Activated effector memory CD4-positive, alpha-beta T cell treated with anti-CD3 and anti-CD28 coated beads, Interleukin-2, amount 50 U/mL, for 16 hours (primary cell): ENCODE measurements around the gene EPHB2.
"Not testable (repeated sequence)": the region's sequence is repeated elsewhere in the genome, so short reads cannot be mapped to it uniquely, and the experiment has no call there.

Experiments used
- DNase-seq: peaks from one replicate; pipeline ENCODE4 v3.0.0-alpha.2; 2020

EPHB2 gene

GRCh38 chr1:22710701-22711049 lies at the start of gene EPHB2:
Gene EPHB2 (plus strand): TSS chr1:22710839. CDS start chr1:22710983, 144 bp downstream.
- DNase-seq = peak; percentile 67

DNA sequence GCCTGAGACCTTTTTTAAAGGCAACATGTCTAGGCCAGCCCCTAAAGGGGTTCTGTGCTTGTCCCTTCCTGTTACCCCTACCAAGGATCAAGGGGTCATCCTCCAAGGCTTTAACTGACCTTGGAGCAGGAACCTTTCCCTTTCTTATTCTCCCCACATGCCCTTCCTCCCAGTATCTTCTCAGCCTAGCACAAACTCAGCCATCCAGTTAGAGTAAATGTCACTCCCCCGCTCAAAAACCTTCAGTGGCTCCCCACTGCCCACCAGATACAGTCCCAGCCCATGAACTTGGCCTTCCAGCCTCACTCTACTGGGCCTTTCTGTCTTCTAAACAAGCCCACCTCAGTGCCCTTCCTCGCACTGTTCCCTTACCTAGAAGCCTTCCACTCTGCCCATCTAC lies 48.8 kb upstream of the EPHB2 start:
- DNase-seq = no peak

- no peak for DNase-seq
Observed at GRCh38 chr1:22662318-22662717, 48.3 kb upstream of the EPHB2 start.

DNA sequence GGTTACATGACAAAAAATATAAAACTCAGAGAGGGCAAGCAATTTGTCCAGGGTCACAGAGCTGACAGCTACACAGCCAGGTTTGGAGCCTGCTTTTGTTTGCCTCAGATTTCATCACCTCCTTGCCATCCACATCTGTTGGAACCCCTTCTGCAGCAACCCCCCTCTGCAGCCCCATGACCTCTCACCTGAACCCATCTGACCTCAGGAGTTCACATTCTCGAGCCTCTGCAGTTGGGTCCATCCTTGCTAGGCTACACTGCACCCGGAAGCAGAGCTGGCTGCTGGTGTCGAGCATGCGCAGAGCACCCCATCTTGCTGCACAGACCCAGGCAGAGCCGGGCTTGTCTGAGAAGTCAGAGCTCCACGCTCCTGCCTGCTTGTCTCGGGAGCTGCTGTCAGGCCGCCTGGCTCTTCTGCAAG lies 47.6 kb upstream of the EPHB2 start:
- no peak for DNase-seq

DNA sequence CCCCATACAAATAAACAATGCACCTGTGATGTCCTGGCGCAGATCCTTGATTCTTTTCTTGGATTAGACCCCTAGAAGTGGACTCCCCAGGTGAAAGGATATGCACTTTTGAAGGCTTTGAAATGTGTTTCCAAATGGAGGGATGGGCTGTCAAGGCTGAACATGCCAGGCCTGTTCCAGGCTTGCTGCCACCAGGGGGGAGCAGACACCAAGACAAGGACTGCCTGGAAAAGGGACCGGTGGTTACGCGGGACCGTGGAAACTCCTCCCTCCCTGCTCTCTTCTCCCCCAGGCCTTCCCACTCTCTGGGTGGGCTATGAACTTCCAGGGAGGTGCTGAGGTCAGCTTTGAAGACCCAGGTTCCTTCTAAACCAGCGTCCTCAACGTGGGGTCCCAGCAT lies 44.9 kb upstream of the EPHB2 start:
- no peak for DNase-seq

GRCh38 chr1:22666412-22666811 lies 44.2 kb upstream of the EPHB2 start:
- no peak for DNase-seq

DNA sequence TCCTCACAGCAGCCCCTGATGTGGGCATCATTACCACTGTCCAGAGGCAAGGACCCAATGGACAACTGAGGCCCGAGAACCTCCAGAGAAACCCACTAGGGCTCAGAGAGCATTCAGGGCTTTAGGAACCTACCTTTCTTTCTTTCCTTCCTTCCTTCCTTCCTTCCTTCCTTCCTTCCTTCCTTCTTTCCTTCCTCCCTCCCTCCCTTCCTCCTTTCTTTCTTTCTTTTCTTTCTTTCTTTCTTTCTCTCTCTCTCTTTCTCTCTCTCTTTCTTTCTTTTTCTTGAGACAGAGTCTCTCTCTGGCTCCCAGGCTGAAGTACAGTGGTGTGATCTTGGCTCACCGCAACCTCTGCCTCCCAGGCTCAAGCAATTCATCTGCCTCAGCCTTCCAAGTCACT lies 41.8 kb upstream of the EPHB2 start:
- DNase-seq = not testable (repeated sequence)

DNA sequence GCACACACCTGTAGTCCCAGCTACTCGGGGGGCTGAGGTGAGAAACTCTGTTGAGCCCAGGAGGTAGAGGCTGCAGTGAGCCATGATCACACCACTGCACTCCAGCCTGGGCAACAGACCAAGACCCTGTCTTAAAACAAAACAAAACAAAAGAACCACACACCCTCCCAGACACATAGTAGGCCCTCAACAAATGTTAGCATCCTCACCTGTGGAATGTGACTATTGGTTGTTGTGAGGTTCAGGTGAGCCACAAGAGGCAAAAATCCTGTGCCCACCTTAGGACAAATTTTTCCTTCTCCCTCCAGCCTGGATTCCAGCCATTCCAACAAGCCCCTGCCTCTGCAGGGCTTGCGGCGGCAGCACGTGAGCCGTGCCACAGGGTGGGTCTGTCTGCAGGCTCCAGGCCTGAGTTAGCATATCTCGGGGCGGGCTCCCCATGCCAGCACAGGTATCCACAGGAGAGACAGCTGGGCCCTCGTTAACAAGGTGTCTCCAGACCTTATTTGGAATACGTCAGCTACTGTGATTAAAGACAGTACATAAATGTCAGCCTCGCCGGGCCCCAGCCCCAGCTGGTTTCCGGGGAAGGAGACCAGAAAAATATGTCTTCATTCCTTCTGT lies 40.2 kb upstream of the EPHB2 start:
- no peak for DNase-seq

DNA sequence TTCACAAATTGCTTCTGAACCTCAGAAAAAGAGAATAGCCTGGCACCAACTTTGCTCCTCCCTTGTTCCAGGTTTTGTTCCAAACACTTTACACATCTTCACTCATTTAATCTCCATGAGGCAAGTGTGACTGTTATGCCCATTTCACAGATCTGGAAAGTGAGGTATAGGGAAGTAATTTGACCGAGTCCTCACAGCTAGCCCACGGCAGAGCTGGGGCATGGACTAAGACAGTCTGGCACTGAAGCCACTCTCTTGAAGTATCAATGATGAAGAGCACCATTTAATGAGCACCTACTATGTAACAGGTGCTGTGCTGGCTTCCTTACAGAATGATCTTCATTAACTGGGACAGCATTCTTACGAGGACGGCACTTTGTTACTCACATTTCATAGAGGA lies 38.6 kb upstream of the EPHB2 start:
- DNase-seq = no peak

GRCh38 chr1:22673486-22674409 lies 36.9 kb upstream of the EPHB2 start:
- no peak for DNase-seq

DNA sequence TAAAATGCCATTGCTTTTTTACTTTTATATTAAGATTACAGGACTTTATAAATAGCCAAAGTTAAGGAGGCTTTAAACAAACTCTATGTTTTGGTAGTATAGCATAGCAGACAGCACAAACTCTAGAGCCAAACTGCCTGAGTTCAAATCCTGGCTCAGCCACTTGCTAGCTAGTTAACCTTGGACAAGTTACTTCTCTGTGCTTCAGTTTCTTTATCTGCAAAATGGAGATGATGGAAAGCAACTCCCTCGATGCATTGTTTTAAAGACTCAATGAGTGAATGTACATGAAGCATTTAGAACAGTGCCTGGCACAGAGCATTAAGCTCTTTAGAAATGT lies 36.3 kb upstream of the EPHB2 start:
- DNase-seq = no peak

- not testable (repeated sequence) for DNase-seq
Observed at GRCh38 chr1:22676151-22676550, 34.5 kb upstream of the EPHB2 start.

GRCh38 chr1:22676916-22677583 lies 33.6 kb upstream of the EPHB2 start:
- no peak for DNase-seq

DNA sequence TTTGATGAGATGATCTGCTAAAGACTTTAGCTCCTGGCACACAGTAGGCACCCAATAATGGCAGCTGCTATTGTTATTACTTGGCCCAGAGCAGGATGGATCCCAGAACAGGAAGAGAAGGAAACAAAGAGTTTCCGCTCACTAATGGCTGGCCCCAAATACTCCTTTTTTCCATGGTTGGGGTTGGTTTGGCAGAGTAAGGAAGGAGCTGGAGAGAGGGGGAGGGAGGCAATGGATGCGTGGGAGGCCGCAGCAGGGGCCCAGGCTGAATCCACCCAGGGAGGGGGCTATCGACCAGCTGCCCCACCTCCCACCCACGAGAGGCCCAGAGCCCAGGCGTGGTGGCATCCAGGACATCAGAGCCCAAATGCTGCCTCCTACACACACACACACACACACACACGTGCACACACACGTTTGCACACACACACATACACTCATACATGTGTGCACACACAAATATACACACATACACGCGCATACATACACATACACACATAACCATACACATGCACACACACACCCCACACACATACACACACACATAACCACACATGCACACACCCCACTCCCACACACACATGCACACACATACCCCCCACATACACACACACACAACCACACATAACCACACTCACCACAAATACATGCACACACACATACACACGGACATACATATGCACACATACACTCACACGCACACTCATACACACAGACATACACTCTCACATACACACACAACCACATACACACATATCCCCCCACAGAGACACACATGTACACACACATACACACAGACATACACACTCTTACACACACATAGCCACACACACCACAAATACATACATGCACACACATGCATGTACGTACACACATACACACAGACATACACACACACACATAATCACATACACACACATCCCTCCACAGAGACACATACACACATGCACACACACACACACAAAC lies 32.4 kb upstream of the EPHB2 start:
- no peak for DNase-seq

DNA sequence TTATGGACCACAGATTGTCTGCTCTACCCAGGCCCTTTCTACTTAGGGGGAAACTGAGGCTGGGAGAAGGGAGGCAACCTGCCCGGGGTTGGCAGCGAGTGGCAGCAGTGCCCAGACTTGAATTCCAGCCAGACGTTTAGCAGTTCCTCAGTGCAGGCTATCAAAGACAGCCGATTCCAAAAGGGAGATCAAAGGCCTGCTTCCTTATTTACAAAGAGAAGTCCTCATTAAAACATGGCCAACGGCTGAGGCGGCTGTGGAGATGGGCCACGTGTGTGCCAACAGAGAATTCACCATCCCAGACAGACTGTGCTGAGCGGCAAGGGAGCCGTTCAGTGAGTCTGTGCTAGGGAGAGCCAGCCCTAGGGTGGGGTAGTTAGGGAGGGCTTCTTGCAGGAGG lies 29.9 kb upstream of the EPHB2 start:
- no peak for DNase-seq

- DNase-seq = no peak
Observed at GRCh38 chr1:22681556-22682276, 28.9 kb upstream of the EPHB2 start.

DNA sequence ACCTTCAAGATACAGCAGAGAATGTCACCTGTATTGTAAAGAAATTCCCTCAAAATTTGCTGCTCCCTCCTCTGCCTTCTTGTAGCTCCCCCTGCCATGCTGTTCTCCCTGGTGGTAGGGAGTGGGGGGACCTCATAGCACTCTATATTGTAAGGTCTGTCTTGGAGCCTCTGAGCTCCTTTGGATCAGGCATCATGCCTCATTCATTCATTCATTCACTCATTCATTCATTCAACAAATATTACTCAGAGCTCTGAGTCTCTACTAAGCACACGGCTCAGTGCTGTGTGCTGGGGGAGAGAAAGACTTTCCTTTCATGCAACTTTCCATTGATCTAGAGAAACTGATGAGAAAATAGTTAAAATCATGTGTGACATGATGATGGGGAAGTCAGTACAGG lies 27.1 kb upstream of the EPHB2 start:
- DNase-seq = no peak

DNA sequence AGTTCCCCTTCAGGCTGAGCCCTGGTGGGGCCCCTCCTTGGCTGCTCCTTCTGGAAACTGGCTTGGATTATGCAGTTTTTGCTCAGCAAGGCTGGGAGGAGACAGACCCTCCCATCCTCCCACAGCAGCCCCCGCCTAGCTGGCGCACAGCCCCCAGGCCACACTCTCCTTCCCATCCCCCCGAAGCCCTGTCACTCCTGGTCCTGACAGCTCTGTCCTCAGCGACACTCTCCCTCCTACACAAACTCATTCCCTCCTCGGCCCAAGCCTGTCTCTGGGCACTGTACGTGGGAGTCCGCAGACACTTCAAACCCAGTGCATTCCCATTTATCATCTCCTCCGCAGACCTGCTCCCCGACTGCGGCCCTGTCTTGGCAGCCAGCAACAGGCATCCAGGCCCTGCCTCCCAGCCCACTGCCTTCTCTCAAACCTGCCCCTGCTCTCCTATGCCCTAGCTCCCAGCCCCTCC lies 25.0 kb upstream of the EPHB2 start:
- no peak for DNase-seq

DNA sequence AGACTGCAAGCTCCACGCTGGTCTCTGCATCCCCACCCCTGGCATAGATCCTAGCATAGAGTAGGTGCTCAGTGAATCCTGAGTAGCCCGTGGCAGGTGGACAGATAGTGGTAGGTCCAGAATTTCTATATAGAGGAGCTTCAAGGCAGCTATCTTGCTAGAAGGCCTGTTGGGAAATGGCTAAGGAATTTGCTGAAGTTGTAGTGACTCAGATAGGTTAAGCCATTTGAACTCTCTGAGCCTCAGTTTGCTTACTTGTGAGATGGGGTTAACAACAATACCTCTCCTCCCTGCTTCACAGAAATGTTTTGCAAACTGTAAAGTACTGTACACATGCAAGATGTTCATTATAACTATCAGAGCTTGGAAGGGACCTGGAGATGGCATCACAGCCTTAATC lies 23.4 kb upstream of the EPHB2 start:
- no peak for DNase-seq

DNA sequence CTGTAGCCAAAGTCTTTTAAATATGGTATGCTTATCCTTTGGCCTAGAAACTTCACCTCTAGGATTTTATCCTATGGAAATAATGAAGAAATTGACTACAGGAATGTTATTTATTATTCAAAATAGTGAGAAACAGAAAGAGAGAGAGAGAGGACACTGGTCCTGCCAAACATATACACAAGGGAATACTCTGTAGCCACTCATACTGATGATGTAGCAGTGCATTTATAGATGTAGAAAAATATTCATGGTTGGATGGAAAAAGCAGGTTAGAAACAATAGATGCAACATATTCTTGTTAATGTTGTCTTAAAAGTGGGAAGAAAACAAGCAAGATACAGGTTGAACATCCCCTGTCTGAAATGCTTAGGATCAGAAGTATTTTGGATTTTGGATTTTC lies 22.2 kb upstream of the EPHB2 start:
- DNase-seq = no peak

DNA sequence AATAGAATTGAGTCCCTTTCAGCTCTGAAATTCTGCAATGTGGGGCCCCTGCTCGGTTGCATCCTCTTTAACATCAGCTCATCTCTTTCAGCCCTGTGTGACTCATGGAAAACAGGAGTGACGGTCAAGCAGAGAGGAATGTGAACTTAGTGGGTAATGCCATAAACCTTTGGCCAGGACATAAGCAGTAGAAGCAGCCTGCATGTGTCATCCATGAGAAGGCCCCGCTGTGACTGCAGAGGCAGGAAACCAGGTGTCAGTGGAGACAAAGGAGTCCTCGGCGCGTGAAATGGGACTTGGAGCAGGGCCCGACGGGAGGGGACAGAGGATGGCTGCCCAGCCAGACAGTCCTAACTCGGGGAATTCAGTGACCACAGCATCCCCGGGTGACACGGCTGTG lies 21.1 kb upstream of the EPHB2 start:
- no peak for DNase-seq
